ENCODE data around the gene ATP7B. TPM values are rescaled to one million over a fixed set of nuclear protein-coding genes. Genes with fewer than 3 reads are reported as not detected.

ATP7B gene
- total RNA-seq, 1 donor from 2014 or later = 5.8 TPM

DNA sequence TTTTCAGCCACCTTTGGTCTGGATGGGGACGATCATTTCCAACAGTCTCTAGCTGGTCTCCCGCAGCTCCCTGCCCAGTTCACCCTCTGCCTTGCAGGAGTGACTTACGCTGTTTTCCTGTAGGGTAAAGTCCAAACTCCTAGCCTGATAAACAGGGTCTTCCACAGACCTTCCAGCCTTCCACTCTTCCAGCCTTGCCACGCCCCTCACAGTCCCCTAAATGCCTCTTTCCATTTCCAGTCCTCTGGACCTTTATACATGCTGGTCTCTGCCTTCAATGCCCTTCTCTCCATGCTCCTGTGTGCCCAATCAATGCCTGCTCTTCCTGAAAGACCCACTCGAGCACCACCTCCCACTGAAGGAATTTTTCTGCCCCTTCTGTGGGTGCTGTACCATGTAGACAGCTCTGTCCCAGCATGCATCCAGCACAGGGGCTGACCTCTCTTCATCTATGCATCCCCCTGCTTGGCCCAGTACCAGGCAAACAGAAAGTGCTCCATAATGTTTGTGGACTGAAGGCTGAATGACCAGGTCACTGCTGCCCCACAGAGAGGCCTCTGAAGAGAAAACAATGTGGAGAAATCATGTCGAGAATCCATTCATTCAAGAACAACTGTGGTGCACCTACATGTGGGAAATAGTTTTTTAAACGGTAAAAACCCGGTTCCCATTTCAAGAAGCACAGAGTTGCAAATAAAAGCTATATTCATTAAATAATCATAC, 4.6 kb downstream of the ATP7B start:
- H3K4me1 ChIP-seq = peaks cover 5% of the 10 kb centered on the region
- H3K9me3 ChIP-seq = no peaks in the 10 kb centered on the region
- no peak for DNase-seq
- no peak overlapping the region for H3K27ac ChIP-seq
- H3K27me3 ChIP-seq = no peaks in the 10 kb centered on the region
- H3K4me3 ChIP-seq = no peak overlapping the region
- no peak for ATAC-seq
- intact Hi-C loops (cut with DNase I) = no loop called here
- H3K36me3 ChIP-seq = no peaks in the 10 kb centered on the region
- TF ChIP-seq, protein P1, sequence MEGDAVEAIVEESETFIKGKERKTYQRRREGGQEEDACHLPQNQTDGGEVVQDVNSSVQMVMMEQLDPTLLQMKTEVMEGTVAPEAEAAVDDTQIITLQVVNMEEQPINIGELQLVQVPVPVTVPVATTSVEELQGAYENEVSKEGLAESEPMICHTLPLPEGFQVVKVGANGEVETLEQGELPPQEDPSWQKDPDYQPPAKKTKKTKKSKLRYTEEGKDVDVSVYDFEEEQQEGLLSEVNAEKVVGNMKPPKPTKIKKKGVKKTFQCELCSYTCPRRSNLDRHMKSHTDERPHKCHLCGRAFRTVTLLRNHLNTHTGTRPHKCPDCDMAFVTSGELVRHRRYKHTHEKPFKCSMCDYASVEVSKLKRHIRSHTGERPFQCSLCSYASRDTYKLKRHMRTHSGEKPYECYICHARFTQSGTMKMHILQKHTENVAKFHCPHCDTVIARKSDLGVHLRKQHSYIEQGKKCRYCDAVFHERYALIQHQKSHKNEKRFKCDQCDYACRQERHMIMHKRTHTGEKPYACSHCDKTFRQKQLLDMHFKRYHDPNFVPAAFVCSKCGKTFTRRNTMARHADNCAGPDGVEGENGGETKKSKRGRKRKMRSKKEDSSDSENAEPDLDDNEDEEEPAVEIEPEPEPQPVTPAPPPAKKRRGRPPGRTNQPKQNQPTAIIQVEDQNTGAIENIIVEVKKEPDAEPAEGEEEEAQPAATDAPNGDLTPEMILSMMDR (IDR thresholded peaks at IDR 0.05) = no peak

DNA sequence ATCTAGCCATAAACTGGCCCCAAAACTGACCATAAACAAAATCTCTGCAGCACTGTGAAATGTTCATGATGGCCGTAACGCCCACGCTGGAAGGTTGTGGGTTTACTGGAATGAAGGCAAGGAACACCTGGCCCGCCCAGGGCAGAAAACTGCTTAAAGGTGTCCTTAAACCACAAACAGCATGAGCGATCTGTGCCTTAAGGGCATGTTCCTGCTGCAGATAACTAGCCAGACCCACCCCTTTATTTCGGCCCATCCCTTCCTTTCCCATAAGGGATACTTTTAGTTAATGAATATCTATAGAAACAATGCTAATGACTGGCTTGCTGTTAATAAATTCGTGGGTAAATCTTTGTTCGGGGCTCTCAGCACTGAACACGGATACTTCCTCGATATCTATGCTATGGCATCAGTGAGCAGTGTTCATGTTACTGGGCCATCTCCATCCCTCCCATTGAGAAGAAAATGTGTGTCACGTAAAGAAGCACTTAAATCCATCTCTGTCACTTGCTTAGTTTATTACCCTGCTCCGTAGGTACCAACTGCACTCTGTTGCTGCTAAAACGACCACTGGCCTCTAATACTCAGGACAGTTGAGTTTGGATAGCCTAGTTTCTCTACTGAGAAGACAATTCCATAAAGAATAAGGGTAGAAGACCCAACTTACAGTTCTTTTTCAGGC, 5.3 kb downstream of the ATP7B start:
- ATAC-seq (no peak), DNase-seq (no peak)
- Histone ChIP-seq H3K27me3 (no peaks in the 10 kb centered on the region), H3K4me1 (peaks cover 4% of the 10 kb centered on the region), H3K27ac (no peak overlapping the region), H3K4me3 (no peak overlapping the region), H3K36me3 (no peaks in the 10 kb centered on the region), H3K9me3 (no peaks in the 10 kb centered on the region)
- intact Hi-C loops (cut with DNase I) = no loop called here
- TF ChIP-seq, protein P1 (IDR thresholded peaks at IDR 0.05) = no peak

DNA sequence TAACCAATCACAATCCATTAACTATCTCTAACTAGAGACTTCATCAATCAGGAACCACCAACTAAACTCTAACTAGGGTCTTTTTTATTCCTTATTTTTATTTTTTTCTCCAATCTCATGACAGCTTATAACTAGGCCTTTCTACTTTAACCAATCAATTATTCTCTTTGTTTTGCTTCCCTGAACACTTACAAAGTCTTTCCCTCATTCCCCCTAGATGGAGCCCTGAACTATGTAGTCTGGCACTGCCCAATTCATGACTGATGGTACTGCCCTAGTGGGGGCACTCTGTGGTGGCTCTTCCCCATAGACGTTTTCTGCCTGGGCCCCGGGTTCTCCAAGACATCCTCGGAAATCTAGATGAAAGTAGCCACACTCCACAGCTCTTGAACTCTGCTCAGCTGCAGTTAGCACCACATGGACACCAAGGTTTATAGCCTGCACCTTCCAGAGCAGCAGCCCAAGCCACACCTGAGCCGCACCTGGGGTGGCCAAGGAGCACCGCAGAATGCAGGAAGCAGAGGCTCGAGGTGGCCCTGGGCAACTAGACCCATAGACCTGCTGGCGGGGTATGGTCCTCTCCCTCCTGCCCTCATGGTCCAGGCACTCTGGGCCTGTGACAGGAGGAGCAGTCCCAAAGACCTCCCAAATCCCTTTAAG, 6.6 kb downstream of the ATP7B start:
- H3K4me3 ChIP-seq = no peak overlapping the region
- ATAC-seq = no peak
- intact Hi-C loops (cut with DNase I) = no loop called here
- H3K9me3 ChIP-seq = no peaks in the 10 kb centered on the region
- no peaks in the 10 kb centered on the region for H3K36me3 ChIP-seq
- H3K27me3 ChIP-seq = no peaks in the 10 kb centered on the region
- DNase-seq = no peak
- H3K4me1 ChIP-seq = no peaks in the 10 kb centered on the region
- TF ChIP-seq, protein P1 (IDR thresholded peaks at IDR 0.05) = no peak
- H3K27ac ChIP-seq = no peak overlapping the region

DNA sequence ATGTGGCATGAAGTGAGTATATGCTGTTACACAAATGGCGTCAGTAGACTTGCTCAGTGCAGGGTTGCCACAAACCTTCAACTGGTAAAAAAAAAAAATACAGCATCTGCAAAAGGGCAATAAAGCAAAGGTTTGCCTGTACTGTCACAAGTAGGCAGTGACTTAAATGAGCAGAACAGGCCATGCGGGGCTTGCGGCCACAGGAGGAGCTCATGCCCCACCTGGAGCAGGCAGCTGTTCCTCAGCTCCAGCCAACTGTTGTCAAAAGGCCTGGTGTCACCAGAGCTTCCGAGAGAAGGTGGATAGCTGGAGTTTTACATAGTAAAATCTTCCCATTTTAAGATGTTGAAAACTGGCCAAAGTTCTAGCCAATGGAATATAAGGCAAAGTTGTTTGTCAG, 7.7 kb downstream of the ATP7B start:
- TF ChIP-seq, protein P1 (IDR thresholded peaks at IDR 0.05) = no peak
- no peak for DNase-seq
- H3K27me3 ChIP-seq = no peaks in the 10 kb centered on the region
- H3K9me3 ChIP-seq = no peaks in the 10 kb centered on the region
- intact Hi-C loops (cut with DNase I) = no loop called here
- ATAC-seq = no peak
- no peak overlapping the region for H3K4me3 ChIP-seq
- no peaks in the 10 kb centered on the region for H3K4me1 ChIP-seq
- H3K27ac ChIP-seq = no peak overlapping the region
- H3K36me3 ChIP-seq = no peaks in the 10 kb centered on the region

DNA sequence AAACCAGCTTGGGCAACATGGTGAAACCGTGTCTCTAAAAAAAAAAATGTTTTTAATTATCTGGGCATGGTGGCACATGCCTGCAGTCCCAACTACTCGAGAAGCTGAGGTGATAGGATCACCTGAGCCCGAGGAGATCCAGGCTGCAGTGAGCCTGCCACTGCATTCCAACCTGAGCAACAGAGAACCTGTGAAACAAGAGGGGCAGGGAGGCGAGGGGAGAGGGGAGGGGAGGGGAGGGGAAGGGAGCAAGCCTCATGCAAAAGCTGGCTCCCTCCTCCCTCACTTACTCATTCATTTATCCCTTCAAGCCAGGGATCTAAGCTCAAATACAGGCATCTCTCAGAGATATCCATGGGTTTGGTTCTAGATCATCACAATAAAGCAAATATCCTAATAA, 8.9 kb downstream of the ATP7B start:
- TF ChIP-seq, protein P1 (IDR thresholded peaks at IDR 0.05) = no peak
- H3K27ac ChIP-seq = no peak overlapping the region
- H3K4me3 ChIP-seq = no peak overlapping the region
- ATAC-seq (no peak), DNase-seq (no peak)
- H3K27me3 ChIP-seq = no peaks in the 10 kb centered on the region
- no peaks in the 10 kb centered on the region for H3K4me1 ChIP-seq
- no peaks in the 10 kb centered on the region for H3K36me3 ChIP-seq
- H3K9me3 ChIP-seq = no peaks in the 10 kb centered on the region
- intact Hi-C loops (cut with DNase I) = no loop called here

Measured in upper lobe of right lung (tissue), 1 donor.